Measurements from ENCODE around the gene VPS26C. TPM values are rescaled to one million over a fixed set of nuclear protein-coding genes. Genes with fewer than 3 reads are reported as not detected.

Gene VPS26C
- total and polyA plus RNA-seq, 2 of the 8 experiments (the other 6 are each of a cell fraction or from before 2014, with no cell fraction given), result 43.5 to 71.6 TPM

DNA sequence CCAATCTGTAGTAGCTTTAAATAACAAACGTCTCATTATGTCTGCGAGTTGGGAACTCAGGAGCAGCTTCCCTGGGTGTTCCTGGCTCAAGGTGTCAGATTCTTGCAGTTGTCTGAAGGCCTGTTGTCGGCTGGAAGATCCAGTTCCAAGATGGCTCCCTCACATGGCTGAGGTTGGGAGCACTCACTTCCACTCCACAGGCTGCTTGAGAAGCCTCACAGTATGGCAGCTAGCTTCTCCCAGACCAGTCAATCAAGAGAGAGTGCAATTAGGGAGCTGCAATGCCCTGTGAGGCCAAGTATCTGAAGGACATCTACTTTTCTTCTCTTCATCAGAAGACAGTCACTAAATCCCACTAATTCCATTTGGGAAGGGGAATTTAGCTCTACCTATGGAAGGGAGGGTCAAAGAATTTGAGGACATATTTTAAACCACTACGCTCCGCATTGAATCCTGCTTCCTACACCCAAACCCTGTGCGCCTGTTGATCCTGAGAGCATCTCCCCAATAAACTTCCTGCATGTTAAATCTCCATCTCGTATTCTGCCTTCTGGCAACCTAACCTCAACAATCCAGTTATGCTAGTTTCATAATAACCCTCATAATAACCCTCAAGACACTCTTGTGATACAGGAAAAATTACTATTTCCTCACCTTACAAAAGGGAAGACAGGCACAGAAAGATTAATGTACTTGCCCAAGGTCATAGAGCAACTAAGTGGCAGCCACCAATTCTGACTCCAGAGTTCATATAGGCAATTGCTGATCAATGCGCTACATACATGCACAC is 3.6 kb upstream of the VPS26C start:
- H3K79me2 ChIP-seq (ENCODE audit: control insufficient read depth in 1 of 2, insufficient read depth in 2 of 2, low read length in 2 of 2), result peaks cover under 1 to 16% of the 10 kb centered on the region in 2 experiments; a peak in 3 of 4 replicates
- H2AFZ ChIP-seq (ENCODE audit: low read length), result no peak overlapping the region
- H2BK5ac ChIP-seq (ENCODE audit: low read depth, low read length), result no peak overlapping the region
- ChIA-PET POLR2A (ENCODE audit: partially characterized antibody) (interaction anchor here (1.4 kb wide), 1 partner anchor 11 kb away, joined by 3 read pairs; no protein-coding TSS in a partner anchor), CTCF (ENCODE audit: partially characterized antibody) (interaction anchor here (0.9 to 1.2 kb wide), 3 partner anchors 192 to 372 kb away, joined by 3 read pairs; no protein-coding TSS in a partner anchor)
- no peak overlapping the region for H3K9ac ChIP-seq (replicated peaks in 1 of 4; ENCODE audit: extremely low read depth in 1 of 4, low read depth in 3 of 4, low read length in 3 of 4)
- H3K14ac ChIP-seq (ENCODE audit: insufficient read length), result no peak overlapping the region
- DNase-seq (ENCODE audit: low read depth in 1 of 2, low spot score in 2 of 2), result peak in 1 of 2 experiments; percentile 33
- H3K18ac ChIP-seq (ENCODE audit: extremely low read depth, low read length), result no peak overlapping the region
- no peaks in the 10 kb centered on the region for H4K20me1 ChIP-seq (replicated peaks in 1 of 2; ENCODE audit: control insufficient read depth in 1 of 2, insufficient read depth in 2 of 2, low read length in 2 of 2)
- no peak overlapping the region for H4K5ac ChIP-seq (ENCODE audit: insufficient read length, low read depth, low read length)
- no peak overlapping the region for H2BK15ac ChIP-seq (ENCODE audit: low read length)
- peaks cover 3 to 8% (median 5%) of the 10 kb centered on the region in 4 experiments; a peak in 4 of 7 replicates for H3K4me1 ChIP-seq (replicated peaks in 1 of 4; ENCODE audit: control insufficient read depth in 3 of 4, insufficient read depth in 4 of 4, low read length in 3 of 4)
- no peak overlapping the region for H2BK12ac ChIP-seq (ENCODE audit: low read depth, low read length)
- no peak overlapping the region for H3K56ac ChIP-seq (replicated peaks; ENCODE audit: insufficient read length, low read depth, low read length)
- H3K27ac ChIP-seq (ENCODE audit: low read depth, low read length), result no peak overlapping the region
- no peaks in the 10 kb centered on the region for H3K36me3 ChIP-seq (ENCODE audit: control insufficient read depth in 2 of 4, insufficient read depth in 4 of 4, low read length in 3 of 4)
- H2BK120ac ChIP-seq (replicated peaks; ENCODE audit: low read depth, low read length), result no peak overlapping the region
- no peak overlapping the region for H2BK20ac ChIP-seq (ENCODE audit: low read length)
- no peak overlapping the region for H3K23ac ChIP-seq (ENCODE audit: insufficient read length)
- no peak for FAIRE-seq
- H4K8ac ChIP-seq (ENCODE audit: extremely low read depth, insufficient read depth, low read length), result no peak overlapping the region
- H3K4me3 ChIP-seq (ENCODE audit: extremely low read depth in 1 of 4, insufficient read depth in 2 of 4, low read depth in 3 of 4, low read length in 4 of 4), result no peak overlapping the region
- no peaks in the 10 kb centered on the region; a peak in 1 of 4 replicates for H3K9me3 ChIP-seq (ENCODE audit: insufficient read depth in 2 of 2, low read depth in 1 of 2, low read length in 1 of 2)
- H3K27me3 ChIP-seq (replicated peaks in 1 of 4; ENCODE audit: control insufficient read depth in 3 of 4, extremely low read depth in 1 of 4, insufficient read depth in 3 of 4, low read length in 3 of 4), result no peaks in the 10 kb centered on the region
- 92% methylated on average over 8 of the region's 8 CpGs; no CpG with 5 or more reads in 1 of the 2 experiments for WGBS, 2 experiments (ENCODE audit: extremely low coverage in 1 of 2, insufficient coverage in 1 of 2, insufficient read length in 1 of 2, insufficient replicate concordance in 2 of 2, low coverage in 1 of 2, low lambda C conversion rate in 2 of 2, missing lambda C conversion rate in 1 of 2)
- no peak overlapping the region for H4K91ac ChIP-seq (replicated peaks; ENCODE audit: insufficient read length, low read length)
- no peak overlapping the region for H3K4me2 ChIP-seq (ENCODE audit: insufficient read depth in 1 of 2, low read depth in 2 of 2, low read length in 2 of 2)
- TF ChIP-seq RBBP5 (IDR thresholded peaks at IDR 0.05; ENCODE audit: borderline replicate concordance, low read depth, low read length) (no peak), SAP30 (IDR thresholded peaks at IDR 0.05; ENCODE audit: insufficient read depth, insufficient replicate concordance, low read length) (no peak), RFX5 (IDR thresholded peaks at IDR 0.05; ENCODE audit: borderline replicate concordance, low read depth, low read length) (no peak), NRF1 (IDR thresholded peaks at IDR 0.05; ENCODE audit: low read depth, low read length) (no peak), TAF7 (optimal IDR thresholded peaks at IDR 0.05; ENCODE audit: borderline replicate concordance, low read depth, low read length) (no peak), CEBPB (IDR thresholded peaks at IDR 0.05; ENCODE audit: low read depth, low read length) (no peak), TAF1 (IDR thresholded peaks at IDR 0.05; ENCODE audit: low read depth, low read length) (no peak), YY1 (IDR thresholded peaks at IDR 0.05; ENCODE audit: low read depth, low read length) (peak; percentile 72)
- H3K23me2 ChIP-seq (ENCODE audit: low read depth, low read length), result 0 out of 2 replicates have a peak, but pooled peaks cover 4% of the 10 kb centered on the region
- H2AK5ac ChIP-seq (ENCODE audit: low read depth, low read length), result no peak overlapping the region
- no peaks in the 10 kb centered on the region for H3K79me1 ChIP-seq (ENCODE audit: low read depth, low read length)
- no peak overlapping the region for H3K4ac ChIP-seq (replicated peaks; ENCODE audit: insufficient read length, low read depth, low read length)
